ENCODE data around the gene MTHFSD. TPM values are rescaled to one million over a fixed set of nuclear protein-coding genes. Genes with fewer than 3 reads are reported as not detected.
A peak's percentile ranks its signal among the peaks of the same experiment; 100 is the strongest.

MTHFSD gene
- total and polyA plus RNA-seq, 7 experiments from 2014 or later: 16.7 to 46.7 (median 28.1) TPM

- H3K27ac Mint-ChIP-seq: no peak overlapping the region
- ATAC-seq (no peak), DNase-seq (no peak)
- intact Hi-C loops (cut with micrococcal nuclease): no loop called here
- H3K4me3 Mint-ChIP-seq: peak overlapping the region in 1 of 10 donors; percentile 62
- H3K36me3 Mint-ChIP-seq: peaks cover 0 to 6% (median 0%) of the 10 kb centered on the region in 5 donors
- ChIA-PET POLR2A (no interaction called here), CTCF (no interaction called here)
- peaks cover 7 to 32% (median 26%) of the 10 kb centered on the region in 7 donors for H3K4me1 Mint-ChIP-seq
- peaks cover 10 to 12% of the 10 kb centered on the region in 2 donors for H3K27me3 ChIP-seq (ENCODE audit: control insufficient read depth in 2 of 2, insufficient read depth in 2 of 2, low read length in 2 of 2)
- H3K9me3 ChIP-seq (ENCODE audit: control insufficient read depth in 2 of 3, low read length in 3 of 3): no peaks in the 10 kb centered on the region
- H3K4me1 ChIP-seq (ENCODE audit: control insufficient read depth in 2 of 2, insufficient read depth in 2 of 2, low read length in 2 of 2): no peaks in the 10 kb centered on the region
- H3K9me3 Mint-ChIP-seq: peaks cover 0 to 2% (median 0%) of the 10 kb centered on the region in 11 donors
- H3K4me3 ChIP-seq (ENCODE audit: low read length): no peak overlapping the region
- no peak overlapping the region for H3K27ac ChIP-seq (ENCODE audit: low read depth, low read length)
- H3K27me3 Mint-ChIP-seq: peaks cover 83 to 90% (median 86%) of the 10 kb centered on the region in 5 donors
- H3K36me3 ChIP-seq (ENCODE audit: control insufficient read depth in 2 of 3, insufficient read depth in 3 of 3, low read length in 3 of 3): no peaks in the 10 kb centered on the region
These were observed 51.2 kb downstream of the MTHFSD start for GRCh38 chr16:86503830-86504229.

GRCh38 chr16:86502856-86503748 is 51.9 kb downstream of the MTHFSD start:
- Mint-ChIP-seq H3K27me3 (peaks cover 83 to 94% (median 88%) of the 10 kb centered on the region in 5 donors), H3K36me3 (peaks cover 0 to 6% (median 0%) of the 10 kb centered on the region in 5 donors), H3K4me1 (peaks cover 7 to 31% (median 26%) of the 10 kb centered on the region in 7 donors), H3K4me3 (no peak overlapping the region), H3K27ac (no peak overlapping the region), H3K9me3 (peaks cover 0 to 2% (median 0%) of the 10 kb centered on the region in 11 donors)
- intact Hi-C loops (cut with micrococcal nuclease): no loop called here
- no peaks in the 10 kb centered on the region for H3K9me3 ChIP-seq (ENCODE audit: control insufficient read depth in 2 of 3, low read length in 3 of 3)
- CTCF ChIA-PET: no interaction called here
- H3K36me3 ChIP-seq (ENCODE audit: control insufficient read depth in 2 of 3, insufficient read depth in 3 of 3, low read length in 3 of 3): no peaks in the 10 kb centered on the region
- peaks cover 10 to 12% of the 10 kb centered on the region in 2 donors for H3K27me3 ChIP-seq (ENCODE audit: control insufficient read depth in 2 of 2, insufficient read depth in 2 of 2, low read length in 2 of 2)
- POLR2A ChIA-PET: no interaction called here
- no peak for DNase-seq
- no peaks in the 10 kb centered on the region for H3K4me1 ChIP-seq (ENCODE audit: control insufficient read depth in 2 of 2, insufficient read depth in 2 of 2, low read length in 2 of 2)
- no peak overlapping the region for H3K4me3 ChIP-seq (ENCODE audit: low read length)
- ATAC-seq: no peak
- H3K27ac ChIP-seq (ENCODE audit: low read depth, low read length): no peak overlapping the region

DNA sequence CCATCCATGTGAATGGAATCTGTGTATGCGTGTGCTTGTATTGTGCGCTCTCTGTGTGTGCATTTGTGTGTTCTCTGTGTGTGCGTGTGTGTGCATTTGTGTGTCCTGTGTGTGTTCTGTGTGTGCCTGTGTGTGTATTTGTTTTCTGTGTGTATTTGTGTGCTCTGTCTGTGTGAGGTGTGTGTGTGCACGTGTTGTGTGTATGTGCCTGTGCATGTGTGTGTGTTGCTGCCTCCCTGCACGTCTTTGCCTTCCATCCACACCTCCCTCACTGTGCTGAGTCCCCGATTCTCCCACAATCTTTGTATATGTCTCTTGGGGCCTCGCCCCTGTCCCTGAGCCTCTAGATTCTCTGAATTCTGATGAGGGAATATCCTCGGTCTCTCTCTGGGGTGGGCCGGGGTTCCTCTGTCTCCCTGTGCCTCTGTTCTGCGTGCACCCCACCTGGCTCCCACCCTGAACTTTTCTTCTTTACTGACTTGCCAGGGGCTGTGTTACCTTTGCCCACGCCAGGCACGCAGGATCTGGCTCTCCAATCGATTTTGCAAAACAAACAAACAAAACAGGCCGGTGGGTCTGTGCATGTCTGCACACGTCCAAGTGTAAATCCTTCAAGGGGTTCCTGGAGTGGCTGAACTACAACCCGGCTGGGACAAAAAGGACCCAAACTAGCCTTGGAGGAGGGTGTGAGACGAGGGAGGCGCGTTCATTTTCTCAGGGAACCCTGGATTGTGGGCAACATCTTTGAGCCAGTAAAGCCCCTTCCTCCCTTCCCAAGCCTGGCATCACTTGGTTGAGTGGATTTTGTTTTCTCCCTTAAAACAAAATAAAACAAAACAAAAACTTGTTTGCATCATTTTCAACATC is 52.8 kb downstream of the MTHFSD start:
- DNase-seq (no peak), ATAC-seq (no peak)
- intact Hi-C loops (cut with micrococcal nuclease): no loop called here
- Mint-ChIP-seq H3K9me3 (peaks cover 0 to 2% (median 0%) of the 10 kb centered on the region in 11 donors), H3K27ac (no peak overlapping the region), H3K27me3 (peaks cover 75 to 93% (median 79%) of the 10 kb centered on the region in 5 donors), H3K4me1 (peaks cover 3 to 23% (median 18%) of the 10 kb centered on the region in 7 donors), H3K4me3 (no peak overlapping the region), H3K36me3 (no peaks in the 10 kb centered on the region)
- Histone ChIP-seq H3K4me3 (ENCODE audit: low read length) (no peak overlapping the region), H3K27ac (ENCODE audit: low read depth, low read length) (no peak overlapping the region), H3K9me3 (ENCODE audit: control insufficient read depth in 2 of 3, low read length in 3 of 3) (no peaks in the 10 kb centered on the region), H3K36me3 (ENCODE audit: control insufficient read depth in 2 of 3, insufficient read depth in 3 of 3, low read length in 3 of 3) (no peaks in the 10 kb centered on the region), H3K27me3 (ENCODE audit: control insufficient read depth in 2 of 2, insufficient read depth in 2 of 2, low read length in 2 of 2) (peaks cover 10 to 12% of the 10 kb centered on the region in 2 donors), H3K4me1 (ENCODE audit: control insufficient read depth in 2 of 2, insufficient read depth in 2 of 2, low read length in 2 of 2) (no peaks in the 10 kb centered on the region)
- POLR2A ChIA-PET: no interaction called here
- CTCF ChIA-PET: no interaction called here

GRCh38 chr16:86500708-86501510 is 54.1 kb downstream of the MTHFSD start:
- Histone ChIP-seq H3K36me3 (ENCODE audit: control insufficient read depth in 2 of 3, insufficient read depth in 3 of 3, low read length in 3 of 3) (no peaks in the 10 kb centered on the region), H3K4me3 (ENCODE audit: low read length) (no peak overlapping the region), H3K27ac (ENCODE audit: low read depth, low read length) (no peak overlapping the region), H3K9me3 (ENCODE audit: control insufficient read depth in 2 of 3, low read length in 3 of 3) (no peaks in the 10 kb centered on the region), H3K27me3 (ENCODE audit: control insufficient read depth in 2 of 2, insufficient read depth in 2 of 2, low read length in 2 of 2) (peaks cover 4 to 12% of the 10 kb centered on the region in 2 donors), H3K4me1 (ENCODE audit: control insufficient read depth in 2 of 2, insufficient read depth in 2 of 2, low read length in 2 of 2) (no peaks in the 10 kb centered on the region)
- Mint-ChIP-seq H3K36me3 (no peaks in the 10 kb centered on the region), H3K27me3 (peaks cover 64 to 92% (median 73%) of the 10 kb centered on the region in 5 donors), H3K4me1 (peaks cover 3 to 12% (median 10%) of the 10 kb centered on the region in 7 donors), H3K27ac (no peak overlapping the region), H3K4me3 (no peak overlapping the region), H3K9me3 (peaks cover 0 to 2% (median 0%) of the 10 kb centered on the region in 11 donors)
- no peak for ATAC-seq
- POLR2A ChIA-PET: no interaction called here
- intact Hi-C loops (cut with micrococcal nuclease): no loop called here
- CTCF ChIA-PET: no interaction called here
- DNase-seq: no peak

- intact Hi-C loops (cut with micrococcal nuclease): no loop called here
- ATAC-seq: no peak
These were observed 54.9 kb downstream of the MTHFSD start for GRCh38 chr16:86499889-86500707.

More at GRCh38 chr16:86499889-86500707, 54.9 kb downstream of the MTHFSD start:
- no peak overlapping the region for H3K4me3 ChIP-seq (ENCODE audit: low read length)
- no peaks in the 10 kb centered on the region for H3K9me3 ChIP-seq (ENCODE audit: control insufficient read depth in 2 of 3, low read length in 3 of 3)
- Mint-ChIP-seq H3K36me3 (no peaks in the 10 kb centered on the region), H3K4me3 (no peak overlapping the region), H3K9me3 (peaks cover 0 to under 1% (median 0%) of the 10 kb centered on the region in 11 donors), H3K27me3 (peaks cover 68 to 95% (median 76%) of the 10 kb centered on the region in 5 donors), H3K27ac (no peak overlapping the region), H3K4me1 (peaks cover 2 to 8% (median 6%) of the 10 kb centered on the region in 7 donors)
- CTCF ChIA-PET: no interaction called here
- no peaks in the 10 kb centered on the region for H3K4me1 ChIP-seq (ENCODE audit: control insufficient read depth in 2 of 2, insufficient read depth in 2 of 2, low read length in 2 of 2)
- no peak overlapping the region for H3K27ac ChIP-seq (ENCODE audit: low read depth, low read length)
- POLR2A ChIA-PET: no interaction called here
- no peak for DNase-seq
- H3K27me3 ChIP-seq (ENCODE audit: control insufficient read depth in 2 of 2, insufficient read depth in 2 of 2, low read length in 2 of 2): peaks cover 4 to 12% of the 10 kb centered on the region in 2 donors
- no peaks in the 10 kb centered on the region for H3K36me3 ChIP-seq (ENCODE audit: control insufficient read depth in 2 of 3, insufficient read depth in 3 of 3, low read length in 3 of 3)

Data from naive thymus-derived CD4-positive, alpha-beta T cell (primary cell).